HG03039 (cell line): Measurements from ENCODE around the gene UBE2L3.
"Not testable (repeated sequence)": the region's sequence is repeated elsewhere in the genome, so short reads cannot be mapped to it uniquely, and the experiment has no call there.

ENCODE experiments used
- ATAC-seq: cut with Tn5 transposase; IDR thresholded peaks from one replicate; pipeline ENCODE4 v1.9.1; 2021; ENCODE audit warnings: mild to moderate bottlenecking, moderate library complexity; ENCODE audit not compliant: unreplicated experiment

UBE2L3 gene

DNA sequence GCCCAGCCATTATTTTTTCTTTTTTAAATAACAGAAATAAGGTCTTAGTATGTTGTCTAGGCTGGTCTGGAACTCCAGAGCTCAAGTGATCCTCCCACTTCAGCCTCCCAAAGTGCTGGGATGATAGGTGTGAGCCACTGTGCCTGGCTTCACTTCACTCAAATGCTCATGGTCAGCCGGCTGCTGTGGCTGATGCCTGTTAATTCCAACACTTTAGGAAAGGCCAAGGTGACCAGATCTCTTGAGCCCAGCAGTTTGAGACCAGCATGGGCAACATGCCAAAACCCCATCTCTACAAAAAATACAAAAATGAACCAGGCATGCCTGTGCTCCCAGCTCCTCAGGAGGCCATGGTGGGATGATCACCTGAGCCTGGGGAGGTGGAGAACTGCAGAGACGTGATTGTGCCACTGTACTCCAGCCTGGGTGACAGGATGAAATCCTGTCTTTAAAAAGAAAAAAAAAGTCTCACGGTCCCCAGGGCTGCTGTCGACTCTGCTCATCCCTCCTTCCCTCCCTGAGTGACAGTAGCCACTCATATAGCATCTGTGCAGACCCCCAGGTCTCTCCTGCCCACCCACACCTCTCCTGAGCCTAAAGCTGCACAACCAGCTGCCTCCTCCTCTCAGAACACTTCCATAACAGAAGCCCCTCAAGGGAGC lies 58.7 kb downstream of the UBE2L3 start:
- ATAC-seq = no peak

DNA sequence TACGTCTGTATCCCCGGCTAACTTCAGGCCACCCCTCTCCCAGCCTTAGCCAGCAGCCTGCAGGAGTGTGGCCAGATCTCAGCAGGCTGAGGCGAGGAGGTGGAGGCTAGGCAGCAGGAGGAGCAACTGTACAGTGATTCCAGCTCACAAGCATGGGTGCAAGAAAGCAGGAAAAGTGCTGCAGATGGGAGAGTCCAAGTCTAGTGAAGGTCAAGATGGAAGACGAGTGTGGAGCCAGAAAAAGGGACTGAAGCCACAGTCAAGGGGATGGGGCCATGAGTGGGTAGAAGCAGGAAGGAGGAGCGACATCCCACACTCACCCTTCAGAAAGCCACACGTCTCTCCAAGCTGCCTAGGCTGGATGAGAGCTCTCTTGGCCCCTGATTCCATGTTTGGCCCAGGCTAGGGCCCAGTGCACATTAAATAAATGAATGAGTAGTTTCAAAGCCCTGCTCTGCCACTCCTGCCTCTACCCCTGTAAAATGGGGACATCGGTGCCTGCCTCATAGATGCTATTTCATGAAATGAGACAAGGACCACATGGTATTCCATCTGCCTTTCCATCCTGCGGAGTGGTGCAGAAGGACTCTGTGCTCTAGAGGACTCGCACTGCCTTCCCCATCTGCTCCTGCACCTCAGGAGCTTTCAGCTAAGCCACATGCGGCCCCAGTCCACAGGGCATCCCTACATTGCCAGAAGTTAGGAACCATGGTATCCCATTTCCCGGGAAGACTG lies 59.4 kb downstream of the UBE2L3 start:
- no peak for ATAC-seq

- ATAC-seq = no peak
Observed at GRCh38 chr22:21628386-21629254, 61.1 kb downstream of the UBE2L3 start.

GRCh38 chr22:21629255-21630149 lies 62.0 kb downstream of the UBE2L3 start, which contains the start of gene YDJC:
YDJC (minus strand) TSS chr22:21630022; CDS start chr22:21630014, 8 bp downstream.
- peak; percentile 62 for ATAC-seq

- ATAC-seq = no peak
Observed at GRCh38 chr22:21631025-21631424, 63.5 kb downstream of the UBE2L3 start.

GRCh38 chr22:21632237-21632895 lies 64.9 kb downstream of the UBE2L3 start, which contains the start of gene CCDC116:
CCDC116 (plus strand) TSS chr22:21632760; CDS start chr22:21633182, 422 bp downstream.
- no peak for ATAC-seq

DNA sequence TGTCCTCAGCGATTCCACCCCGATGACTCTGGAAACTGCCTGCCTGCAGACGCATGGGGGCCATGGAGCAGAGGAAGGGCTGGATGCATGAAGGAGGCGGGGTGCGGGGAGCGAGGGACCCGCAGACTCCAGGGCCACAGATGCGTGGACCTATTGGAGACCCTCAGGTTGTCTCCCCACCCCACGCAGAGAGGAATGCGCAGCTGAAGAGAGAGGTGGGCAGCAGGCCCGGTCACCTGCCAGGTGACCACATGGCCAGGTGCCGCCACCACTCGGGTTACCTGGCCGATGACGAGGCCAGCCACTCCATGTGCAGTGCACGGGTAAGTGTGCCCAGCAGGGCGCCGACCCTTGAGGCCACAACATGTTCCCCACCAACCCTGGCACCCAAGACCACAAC lies 65.4 kb downstream of the UBE2L3 start:
- no peak for ATAC-seq

DNA sequence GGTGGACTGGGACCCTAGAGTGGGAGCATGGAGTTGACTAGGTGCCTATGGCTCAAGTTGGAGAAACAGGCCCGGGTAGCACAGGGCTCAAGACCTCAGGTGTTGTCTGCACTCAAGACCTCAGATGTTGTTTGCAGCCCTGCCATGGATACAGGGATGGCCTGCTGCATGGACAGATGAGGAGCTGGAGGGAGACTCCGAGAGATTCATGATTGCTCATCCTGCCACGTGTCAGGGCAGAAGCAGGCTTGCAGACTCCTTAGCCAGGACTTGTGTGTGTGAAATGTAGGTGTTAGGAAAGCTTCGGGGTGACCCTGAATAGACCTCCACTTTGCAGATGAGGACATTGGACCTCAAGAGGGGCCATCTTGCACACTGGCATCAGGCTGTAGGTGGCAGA lies 66.0 kb downstream of the UBE2L3 start:
- ATAC-seq = no peak

GRCh38 chr22:21634081-21634480 lies 66.6 kb downstream of the UBE2L3 start:
- ATAC-seq = no peak

- ATAC-seq = no peak
Observed at GRCh38 chr22:21634844-21635243, 67.3 kb downstream of the UBE2L3 start.

- ATAC-seq = no peak
Observed at GRCh38 chr22:21635771-21636510, 68.4 kb downstream of the UBE2L3 start.

DNA sequence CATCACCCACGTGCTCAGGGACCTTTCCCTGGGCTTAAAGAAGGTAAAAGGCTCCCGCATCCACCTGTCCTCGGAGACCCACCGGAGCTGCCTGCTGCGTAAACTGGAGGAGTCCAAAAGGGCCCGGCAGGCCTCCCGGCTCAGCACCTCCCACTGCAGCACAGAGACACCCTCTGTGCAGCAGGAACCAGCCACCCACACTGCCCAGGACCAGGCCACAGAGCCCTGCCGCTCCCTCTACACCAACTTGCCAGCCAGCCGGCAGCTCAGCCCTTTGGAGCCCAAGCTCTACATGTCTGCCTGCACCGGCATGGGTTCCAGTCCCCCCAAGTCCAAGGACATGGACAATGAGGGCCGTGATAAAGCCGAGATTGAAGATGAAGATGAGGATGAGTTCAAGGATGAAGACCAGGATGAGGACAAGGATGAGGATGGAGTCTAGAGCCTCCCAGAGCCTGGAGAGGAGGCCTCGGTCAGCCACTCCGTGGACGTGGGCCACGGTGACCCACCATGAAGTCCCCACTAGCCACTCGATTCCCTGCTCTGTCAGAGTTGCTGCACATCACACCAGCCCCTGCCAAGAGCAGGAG lies 69.2 kb downstream of the UBE2L3 start:
- ATAC-seq = no peak

GRCh38 chr22:21637450-21637849 lies 69.9 kb downstream of the UBE2L3 start:
- not testable (repeated sequence) for ATAC-seq

GRCh38 chr22:21639359-21639758 lies 71.8 kb downstream of the UBE2L3 start:
- ATAC-seq = no peak

DNA sequence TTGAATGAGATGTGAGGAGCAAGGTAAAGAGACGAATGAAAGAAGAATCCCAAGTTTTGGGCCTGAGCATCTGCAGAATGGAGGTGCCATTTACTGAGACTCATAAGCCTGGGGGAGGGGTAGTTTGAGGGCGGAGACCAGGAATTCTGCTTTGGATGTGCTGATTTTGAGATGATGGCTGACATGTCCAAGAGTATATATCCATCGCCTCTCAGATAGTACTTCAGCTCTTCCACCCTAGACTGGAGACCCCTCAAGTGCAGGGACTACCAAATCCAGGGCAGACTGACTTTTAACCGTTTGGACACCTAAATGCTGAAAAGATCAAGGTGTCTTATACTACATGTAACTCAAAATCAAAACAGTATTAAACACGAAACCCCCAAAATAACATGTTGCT lies 73.3 kb downstream of the UBE2L3 start:
- ATAC-seq = no peak

GRCh38 chr22:21641417-21641788 lies 73.9 kb downstream of the UBE2L3 start:
- ATAC-seq = peak; percentile 10

DNA sequence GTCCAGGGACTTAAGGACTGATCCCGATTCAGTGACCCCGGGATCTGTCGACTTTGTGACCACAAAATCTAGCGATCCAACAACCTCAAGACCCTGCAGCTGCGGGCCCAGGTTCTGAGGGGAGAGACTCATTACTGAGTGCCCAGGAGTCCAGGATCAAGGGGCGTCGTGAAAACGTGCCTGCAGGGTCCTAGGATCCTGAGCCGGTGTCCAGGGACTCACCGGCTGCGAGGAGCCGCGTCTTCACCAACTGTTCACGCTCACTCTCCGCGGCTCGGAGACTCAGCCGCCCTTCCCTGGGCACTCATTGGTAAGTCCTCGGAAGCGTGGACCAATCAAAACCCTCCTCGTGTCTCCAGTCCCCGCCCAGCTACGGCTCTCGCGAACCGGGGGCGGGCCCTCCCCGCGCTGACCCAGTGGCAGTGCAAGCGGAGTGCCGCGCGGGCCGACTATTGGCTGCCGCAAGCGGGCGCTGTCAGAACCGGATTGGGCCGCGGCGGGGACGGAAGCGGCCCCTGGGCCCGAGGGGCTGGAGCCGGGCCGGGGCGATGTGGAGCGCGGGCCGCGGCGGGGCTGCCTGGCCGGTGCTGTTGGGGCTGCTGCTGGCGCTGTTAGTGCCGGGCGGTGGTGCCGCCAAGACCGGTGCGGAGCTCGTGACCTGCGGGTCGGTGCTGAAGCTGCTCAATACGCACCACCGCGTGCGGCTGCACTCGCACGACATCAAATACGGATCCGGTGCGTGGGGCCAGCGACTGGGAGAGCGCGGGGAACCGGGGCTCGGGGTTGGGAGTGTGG lies 74.5 kb downstream of the UBE2L3 start, which contains the start of gene SDF2L1:
SDF2L1 (plus strand) TSS at position 514 of the 795 bp plus-strand sequence; CDS start at position 549, 35 bp downstream.
- ATAC-seq = peak; percentile 89
